Measurements from ENCODE around the gene GALK1.

GALK1 gene

DNA sequence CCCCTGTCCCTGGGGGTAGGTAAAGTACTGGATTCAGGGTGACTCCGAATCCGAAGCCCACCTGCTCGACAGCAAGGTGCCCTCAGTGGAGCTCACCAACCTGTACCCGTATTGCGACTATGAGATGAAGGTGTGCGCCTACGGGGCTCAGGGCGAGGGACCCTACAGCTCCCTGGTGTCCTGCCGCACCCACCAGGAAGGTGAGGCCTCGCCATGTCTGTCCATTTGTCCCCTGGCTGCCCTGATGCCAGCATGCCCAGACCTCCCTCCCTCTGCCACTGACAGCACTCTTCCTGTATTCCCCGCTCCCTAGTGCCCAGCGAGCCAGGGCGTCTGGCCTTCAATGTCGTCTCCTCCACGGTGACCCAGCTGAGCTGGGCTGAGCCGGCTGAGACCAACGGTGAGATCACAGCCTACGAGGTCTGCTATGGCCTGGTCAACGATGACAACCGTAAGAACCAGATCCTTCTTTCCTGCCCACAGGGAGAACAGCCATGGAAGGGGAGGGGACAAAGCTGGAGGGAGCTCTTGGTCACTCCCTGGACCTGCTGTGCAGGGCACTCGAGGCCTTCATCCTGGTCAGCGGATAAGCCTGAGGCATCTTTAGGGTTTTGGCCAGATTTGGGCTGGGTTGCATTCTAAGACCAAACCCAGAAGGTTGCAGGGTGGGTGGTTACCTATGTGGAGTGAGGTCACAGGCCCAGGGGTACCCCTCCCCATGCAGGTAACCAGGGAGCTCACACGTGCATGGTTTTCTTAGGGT is 14.2 kb downstream of the GALK1 start:
- DNase-seq (ENCODE audit: insufficient read length, low spot score) (no peak), FAIRE-seq (no peak)
- TF ChIP-seq, protein P1, sequence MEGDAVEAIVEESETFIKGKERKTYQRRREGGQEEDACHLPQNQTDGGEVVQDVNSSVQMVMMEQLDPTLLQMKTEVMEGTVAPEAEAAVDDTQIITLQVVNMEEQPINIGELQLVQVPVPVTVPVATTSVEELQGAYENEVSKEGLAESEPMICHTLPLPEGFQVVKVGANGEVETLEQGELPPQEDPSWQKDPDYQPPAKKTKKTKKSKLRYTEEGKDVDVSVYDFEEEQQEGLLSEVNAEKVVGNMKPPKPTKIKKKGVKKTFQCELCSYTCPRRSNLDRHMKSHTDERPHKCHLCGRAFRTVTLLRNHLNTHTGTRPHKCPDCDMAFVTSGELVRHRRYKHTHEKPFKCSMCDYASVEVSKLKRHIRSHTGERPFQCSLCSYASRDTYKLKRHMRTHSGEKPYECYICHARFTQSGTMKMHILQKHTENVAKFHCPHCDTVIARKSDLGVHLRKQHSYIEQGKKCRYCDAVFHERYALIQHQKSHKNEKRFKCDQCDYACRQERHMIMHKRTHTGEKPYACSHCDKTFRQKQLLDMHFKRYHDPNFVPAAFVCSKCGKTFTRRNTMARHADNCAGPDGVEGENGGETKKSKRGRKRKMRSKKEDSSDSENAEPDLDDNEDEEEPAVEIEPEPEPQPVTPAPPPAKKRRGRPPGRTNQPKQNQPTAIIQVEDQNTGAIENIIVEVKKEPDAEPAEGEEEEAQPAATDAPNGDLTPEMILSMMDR (IDR thresholded peaks at IDR 0.05; ENCODE audit: insufficient read depth, missing control alignments): no peak

DNA sequence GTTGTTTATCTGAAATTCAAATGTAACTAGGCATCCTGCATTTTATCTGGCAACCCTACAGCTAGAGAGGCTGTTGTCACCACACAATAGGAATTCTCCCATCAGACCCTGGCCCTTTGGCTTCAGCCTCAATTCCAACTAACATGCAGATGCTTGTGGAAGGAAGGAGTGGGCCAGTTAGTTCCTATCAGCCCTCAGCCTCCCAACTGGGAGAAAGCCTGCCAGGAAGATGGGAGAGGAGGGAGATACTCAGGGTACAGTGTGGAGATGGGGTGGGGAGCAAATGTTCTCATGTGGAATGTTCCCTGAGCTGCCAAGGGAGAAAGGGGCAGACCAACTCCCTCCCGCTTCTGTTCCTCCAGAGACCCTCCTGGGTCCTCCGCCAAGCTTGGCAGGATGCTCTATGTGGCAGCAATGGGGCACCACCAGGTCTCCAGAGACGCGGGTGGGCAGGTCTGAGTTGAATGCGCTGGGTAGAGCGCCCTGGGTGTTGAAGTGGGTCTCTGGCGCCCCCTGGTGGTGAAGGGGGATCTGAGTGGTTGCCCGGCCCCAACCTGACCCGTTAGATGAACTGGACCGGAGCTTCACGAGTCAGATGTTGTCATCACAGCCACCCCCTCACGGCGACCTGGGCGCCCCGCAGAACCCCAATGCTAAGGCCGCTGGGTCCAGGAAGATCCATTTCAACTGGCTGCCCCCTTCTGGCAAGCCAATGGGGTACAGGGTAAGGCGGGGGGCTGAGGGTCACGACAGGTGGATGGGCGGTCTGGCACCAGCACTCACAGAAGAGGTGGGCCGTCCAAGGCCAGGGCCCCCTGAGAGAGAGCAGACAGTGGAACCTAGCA is 15.2 kb downstream of the GALK1 start:
- peak; percentile 70 for DNase-seq (ENCODE audit: insufficient read length, low spot score)
- FAIRE-seq: no peak
- TF ChIP-seq, protein P1 (IDR thresholded peaks at IDR 0.05; ENCODE audit: insufficient read depth, missing control alignments): peak; percentile 93

DNA sequence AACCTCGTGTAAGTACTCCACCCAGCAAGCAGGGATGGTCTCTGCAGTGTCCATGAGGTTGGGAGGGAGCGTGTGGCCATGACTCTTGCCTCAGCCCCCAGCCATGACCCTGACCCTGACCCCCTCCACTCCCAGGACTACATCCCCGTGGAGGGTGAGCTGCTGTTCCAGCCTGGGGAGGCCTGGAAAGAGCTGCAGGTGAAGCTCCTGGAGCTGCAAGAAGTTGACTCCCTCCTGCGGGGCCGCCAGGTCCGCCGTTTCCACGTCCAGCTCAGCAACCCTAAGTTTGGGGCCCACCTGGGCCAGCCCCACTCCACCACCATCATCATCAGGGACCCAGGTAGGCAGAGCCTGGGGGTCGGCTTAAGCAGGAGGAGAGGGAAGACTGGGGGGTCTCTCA is 16.3 kb downstream of the GALK1 start:
- no peak for DNase-seq (ENCODE audit: insufficient read length, low spot score)
- FAIRE-seq: no peak
- TF ChIP-seq, protein P1 (IDR thresholded peaks at IDR 0.05; ENCODE audit: insufficient read depth, missing control alignments): no peak

DNA sequence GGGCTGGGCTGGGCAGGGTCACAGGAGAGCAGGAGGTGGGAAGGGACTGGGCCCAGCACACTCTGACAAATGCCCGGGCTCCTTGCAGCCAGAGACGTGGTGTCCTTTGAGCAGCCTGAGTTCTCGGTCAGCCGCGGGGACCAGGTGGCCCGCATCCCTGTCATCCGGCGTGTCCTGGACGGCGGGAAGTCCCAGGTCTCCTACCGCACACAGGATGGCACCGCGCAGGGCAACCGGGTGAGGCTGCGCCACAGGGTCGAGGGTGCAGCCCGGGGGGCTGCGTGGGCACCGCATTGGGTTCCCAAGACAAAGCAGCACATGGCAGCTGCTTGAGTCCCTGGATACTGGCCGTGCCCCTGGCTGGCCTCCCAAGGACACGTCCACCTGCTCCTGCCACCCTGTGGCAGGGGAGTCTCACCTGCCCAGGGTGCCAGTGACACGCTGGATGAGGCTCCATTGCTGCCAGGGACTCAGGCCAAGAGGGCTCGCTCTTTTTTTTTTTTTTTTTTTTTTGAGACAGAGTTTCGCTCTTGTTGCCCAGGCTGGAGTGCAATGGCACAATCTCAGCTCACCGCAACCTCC is 21.3 kb downstream of the GALK1 start:
- TF ChIP-seq, protein P1 (IDR thresholded peaks at IDR 0.05; ENCODE audit: insufficient read depth, missing control alignments): no peak
- FAIRE-seq (no peak), DNase-seq (ENCODE audit: insufficient read length, low spot score) (no peak)

DNA sequence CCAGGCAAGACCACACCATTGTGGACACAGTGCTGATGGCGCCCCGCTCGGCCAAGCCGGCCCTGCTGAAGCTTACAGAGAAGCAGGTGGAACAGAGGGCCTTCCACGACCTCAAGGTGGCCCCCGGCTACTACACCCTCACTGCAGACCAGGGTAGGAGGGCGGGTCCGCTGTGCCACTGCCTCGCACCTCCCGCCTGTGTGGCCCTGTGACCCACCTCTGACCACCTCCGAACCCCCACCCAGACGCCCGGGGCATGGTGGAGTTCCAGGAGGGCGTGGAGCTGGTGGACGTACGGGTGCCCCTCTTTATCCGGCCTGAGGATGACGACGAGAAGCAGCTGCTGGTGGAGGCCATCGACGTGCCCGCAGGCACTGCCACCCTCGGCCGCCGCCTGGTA is 22.7 kb downstream of the GALK1 start:
- DNase-seq (ENCODE audit: insufficient read length, low spot score) (no peak), FAIRE-seq (no peak)
- TF ChIP-seq, protein P1 (IDR thresholded peaks at IDR 0.05; ENCODE audit: insufficient read depth, missing control alignments): no peak

DNA sequence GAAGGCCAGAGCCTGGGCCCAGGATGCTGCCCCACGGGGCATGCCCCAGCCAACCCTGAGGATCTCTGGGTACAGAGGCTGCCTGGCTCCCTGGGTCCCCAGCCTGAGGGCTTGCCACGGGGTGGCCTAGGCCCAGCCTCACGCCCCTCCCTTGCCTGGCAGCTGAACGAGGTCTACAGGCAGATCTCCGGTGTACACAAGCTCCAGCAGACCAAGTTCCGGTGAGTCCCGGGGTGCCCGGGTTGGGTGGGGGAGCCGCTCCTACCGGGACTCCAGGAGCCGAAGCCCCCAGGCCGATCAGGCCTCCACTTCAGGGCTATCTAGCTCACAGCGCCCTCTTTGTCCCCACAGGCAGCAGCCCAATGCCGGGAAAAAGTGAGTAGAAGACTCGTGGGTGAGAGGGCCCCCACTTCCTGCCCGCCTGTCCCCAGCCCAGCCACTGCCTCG is 24.3 kb downstream of the GALK1 start:
- no peak for FAIRE-seq
- TF ChIP-seq, protein P1 (IDR thresholded peaks at IDR 0.05; ENCODE audit: insufficient read depth, missing control alignments): no peak
- DNase-seq (ENCODE audit: insufficient read length, low spot score): no peak

Data from D721Med (cell line).